Naive B cell (primary cell): ENCODE data around the gene POU2F1. TPM values are rescaled to one million over a fixed set of nuclear protein-coding genes. Genes with fewer than 3 reads are reported as not detected.

Experiments
- ATAC-seq, 2 donors: fragments of 150-1000 bp; cut with Tn5 transposase; 2 replicates each; pipeline ENCODE4 v1.10.0; 2021; ENCODE audit warnings: low read depth in 2 of 2, mild to moderate bottlenecking in 2 of 2, moderate library complexity in 2 of 2
- DNase-seq: peaks from one replicate; pipeline ENCODE4 v3.0.0; 2022
- H3K27ac Mint-ChIP-seq, 6 donors: one replicate each; pipeline ENCODE4 v1.8.0; 2020 to 2022; ENCODE audit warnings: mild to moderate bottlenecking in 6 of 6, mixed read lengths in 6 of 6, moderate library complexity in 5 of 6, inconsistent platforms in 2 of 6
- H3K27me3 Mint-ChIP-seq, 3 donors: one replicate each; pipeline ENCODE4 v1.8.0; 2021 to 2022; ENCODE audit warnings: mixed read lengths in 3 of 3, mild to moderate bottlenecking in 1 of 3
- H3K36me3 Mint-ChIP-seq, 2 donors: one replicate each; pipeline ENCODE4 v1.8.0; 2020 to 2022; ENCODE audit warnings: mixed read lengths in 2 of 2, inconsistent platforms in 1 of 2, mild to moderate bottlenecking in 1 of 2
- H3K4me1 Mint-ChIP-seq, 3 donors: one replicate each; pipeline ENCODE4 v1.8.0; 2020 to 2022; ENCODE audit warnings: mixed read lengths in 3 of 3, inconsistent platforms in 1 of 3, mild to moderate bottlenecking in 1 of 3, moderate library complexity in 1 of 3
- H3K4me3 Mint-ChIP-seq, 8 donors: one replicate each; pipeline ENCODE4 v1.8.0; 2020 to 2022; ENCODE audit warnings: mild to moderate bottlenecking in 8 of 8, mixed read lengths in 8 of 8, moderate library complexity in 8 of 8, inconsistent platforms in 2 of 8
- H3K9me3 Mint-ChIP-seq, 7 donors: one replicate each; pipeline ENCODE4 v1.8.0; 2020 to 2022; ENCODE audit warnings: mixed read lengths in 7 of 7, mild to moderate bottlenecking in 5 of 7, inconsistent platforms in 2 of 7, moderate library complexity in 1 of 7
- polyA plus RNA-seq, 6 donors: library from polyadenylated mRNA; unstranded; fragments of 300-500 nt; fragmentation: Illumina TruSeq; gene quantifications; one replicate each; pipeline ENCODE4 v1.2.3, GENCODE V29; 2021; ENCODE audit warnings: low read depth in 6 of 6

The POU2F1 gene
- polyA plus RNA-seq, 6 donors from 2014 or later = 12.2 to 23.6 (median 20.0) TPM

DNA sequence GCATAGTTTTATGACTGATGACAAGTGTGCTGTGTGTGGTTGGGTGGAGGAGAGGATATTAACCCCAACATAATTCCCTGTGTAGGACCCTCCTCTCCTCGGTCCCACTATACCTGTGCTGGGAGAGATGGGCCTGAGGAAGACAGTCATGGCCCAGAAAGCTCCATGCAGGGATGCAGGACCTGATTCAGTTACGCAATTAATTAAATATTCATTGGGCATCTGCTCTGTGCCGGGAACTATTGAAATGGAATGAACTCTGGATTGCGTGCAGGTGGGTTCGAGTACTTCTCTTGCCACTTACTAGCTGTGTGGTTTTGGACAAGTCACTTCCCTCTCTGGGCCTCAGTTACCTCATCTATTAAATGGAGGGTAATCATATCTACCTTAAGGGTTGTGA is 223.1 kb downstream of the POU2F1 start:
- Mint-ChIP-seq H3K27ac (no peak overlapping the region), H3K4me1 (peaks cover 21 to 43% (median 29%) of the 10 kb centered on the region in 3 donors), H3K36me3 (no peaks in the 10 kb centered on the region), H3K9me3 (no peaks in the 10 kb centered on the region), H3K27me3 (peaks cover 12 to 20% (median 16%) of the 10 kb centered on the region in 3 donors), H3K4me3 (no peak overlapping the region)
- ATAC-seq (no peak), DNase-seq (no peak)

DNA sequence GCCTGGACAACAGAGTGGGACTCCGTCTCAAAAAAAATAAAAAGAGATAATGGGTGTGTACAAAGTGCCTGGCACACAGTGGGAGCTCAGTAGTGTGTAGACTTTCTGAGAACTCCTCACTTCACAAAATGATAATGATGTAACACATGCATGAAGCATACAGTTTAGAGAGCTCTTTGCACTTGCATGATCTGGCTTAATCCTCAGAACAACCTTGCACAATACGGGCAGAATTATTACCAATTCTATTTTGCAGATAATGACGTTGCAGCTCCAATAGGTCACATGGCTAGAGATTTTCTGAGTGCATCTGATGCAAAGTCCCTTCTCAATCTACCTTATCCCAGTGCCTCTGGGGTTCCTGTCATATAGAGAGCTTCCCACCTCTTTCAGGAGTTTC is 226.3 kb downstream of the POU2F1 start:
- Mint-ChIP-seq H3K36me3 (no peaks in the 10 kb centered on the region), H3K27me3 (peaks cover 0 to 7% (median 0%) of the 10 kb centered on the region in 3 donors), H3K4me1 (peaks cover 14 to 34% (median 23%) of the 10 kb centered on the region in 3 donors), H3K4me3 (peak overlapping the region in 4 of 8 donors; percentile 1 to 77 (median 39)), H3K9me3 (no peaks in the 10 kb centered on the region), H3K27ac (peak overlapping the region in 1 of 6 donors; percentile 73)
- ATAC-seq (no peak), DNase-seq (no peak)

- peak; percentile 58 for DNase-seq
- Mint-ChIP-seq H3K27me3 (peaks cover 0 to 3% (median 0%) of the 10 kb centered on the region in 3 donors), H3K4me1 (peaks cover 11 to 27% (median 18%) of the 10 kb centered on the region in 3 donors)
Measured at GRCh38 chr1:167447521-167448136, 226.9 kb downstream of the POU2F1 start.

GRCh38 chr1:167450843-167451242 is 230.2 kb downstream of the POU2F1 start:
- H3K27ac Mint-ChIP-seq = peak overlapping the region in 4 of 6 donors; percentile 15 to 83 (median 59)

More at GRCh38 chr1:167447521-167448136, 226.9 kb downstream of the POU2F1 start:
- peak; percentile 97 to 99 for ATAC-seq
- Mint-ChIP-seq H3K36me3 (no peaks in the 10 kb centered on the region), H3K27ac (peak overlapping the region in 4 of 6 donors; percentile 9 to 73 (median 56)), H3K4me3 (peak overlapping the region in 7 of 8 donors; percentile 66 to 88 (median 72)), H3K9me3 (no peaks in the 10 kb centered on the region)

DNA sequence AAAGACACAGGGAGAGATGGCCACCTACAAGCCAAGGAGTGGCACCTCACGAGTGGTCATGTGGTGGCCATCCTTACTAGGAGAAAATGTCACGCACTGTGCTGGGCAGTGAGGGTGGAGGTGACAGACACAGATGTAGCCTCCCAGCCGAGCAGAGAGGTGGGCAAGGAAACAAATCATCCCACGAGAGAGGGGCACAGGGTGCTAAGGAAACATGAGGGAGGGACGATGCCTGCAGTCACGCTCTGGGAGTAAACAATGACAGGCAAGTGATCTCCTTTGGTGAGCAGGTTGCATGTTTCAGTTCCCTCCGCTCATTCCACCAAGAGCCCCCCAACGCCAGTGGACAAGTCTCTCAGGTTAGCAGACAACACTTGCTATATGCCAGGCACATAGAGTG is 231.8 kb downstream of the POU2F1 start:
- no peaks in the 10 kb centered on the region for H3K9me3 Mint-ChIP-seq
- H3K27me3 Mint-ChIP-seq = peaks cover 0 to 5% (median 3%) of the 10 kb centered on the region in 3 donors
- no peak for ATAC-seq
- peak overlapping the region in 1 of 8 donors; percentile 53 for H3K4me3 Mint-ChIP-seq
- DNase-seq = no peak
- no peaks in the 10 kb centered on the region for H3K36me3 Mint-ChIP-seq
- peaks cover 21 to 28% (median 22%) of the 10 kb centered on the region in 3 donors for H3K4me1 Mint-ChIP-seq
- peak overlapping the region in 1 of 6 donors; percentile 17 for H3K27ac Mint-ChIP-seq

More at GRCh38 chr1:167450843-167451242, 230.2 kb downstream of the POU2F1 start:
- ATAC-seq (no peak), DNase-seq (no peak)
- Mint-ChIP-seq H3K4me3 (peak overlapping the region in 3 of 8 donors; percentile 21 to 80 (median 32)), H3K27me3 (peaks cover 0 to 3% (median 0%) of the 10 kb centered on the region in 3 donors), H3K36me3 (no peaks in the 10 kb centered on the region), H3K4me1 (peaks cover 15 to 23% (median 23%) of the 10 kb centered on the region in 3 donors), H3K9me3 (no peaks in the 10 kb centered on the region)

GRCh38 chr1:167453123-167453522 is 232.4 kb downstream of the POU2F1 start:
- DNase-seq = no peak
- Mint-ChIP-seq H3K27me3 (peaks cover 0 to 8% (median 6%) of the 10 kb centered on the region in 3 donors), H3K4me3 (peak overlapping the region in 1 of 8 donors; percentile 41), H3K27ac (no peak overlapping the region), H3K36me3 (no peaks in the 10 kb centered on the region), H3K9me3 (no peaks in the 10 kb centered on the region), H3K4me1 (peaks cover 16 to 22% (median 18%) of the 10 kb centered on the region in 3 donors)
- no peak for ATAC-seq

GRCh38 chr1:167454304-167454893 is 233.7 kb downstream of the POU2F1 start:
- DNase-seq (no peak), ATAC-seq (no peak)
- Mint-ChIP-seq H3K27me3 (peaks cover 0 to 14% (median 8%) of the 10 kb centered on the region in 3 donors), H3K9me3 (no peaks in the 10 kb centered on the region), H3K4me3 (peak overlapping the region; percentile 72 to 89 (median 81)), H3K27ac (peak overlapping the region in 3 of 6 donors; percentile 34 to 78 (median 49)), H3K4me1 (peaks cover 13 to 20% (median 18%) of the 10 kb centered on the region in 3 donors), H3K36me3 (no peaks in the 10 kb centered on the region)

- H3K4me1 Mint-ChIP-seq = peaks cover 13 to 20% (median 18%) of the 10 kb centered on the region in 3 donors
- peak; percentile 77 to 78 for ATAC-seq
Measured at GRCh38 chr1:167454894-167455785, 234.5 kb downstream of the POU2F1 start.

GRCh38 chr1:167455786-167456446 is 235.2 kb downstream of the POU2F1 start:
- Mint-ChIP-seq H3K27me3 (peaks cover 0 to 14% (median 10%) of the 10 kb centered on the region in 3 donors), H3K27ac (peak overlapping the region; percentile 24 to 89 (median 74)), H3K4me1 (peaks cover 7 to 15% (median 12%) of the 10 kb centered on the region in 3 donors), H3K9me3 (no peaks in the 10 kb centered on the region), H3K36me3 (no peaks in the 10 kb centered on the region), H3K4me3 (peak overlapping the region; percentile 82 to 93 (median 88))
- DNase-seq (peak; percentile 37), ATAC-seq (peak; percentile 67 to 70)

More at GRCh38 chr1:167454894-167455785, 234.5 kb downstream of the POU2F1 start:
- DNase-seq = peak; percentile 71
- Mint-ChIP-seq H3K36me3 (no peaks in the 10 kb centered on the region), H3K27ac (peak overlapping the region in 3 of 6 donors; percentile 54 to 85 (median 82)), H3K4me3 (peak overlapping the region; percentile 70 to 90 (median 85)), H3K9me3 (no peaks in the 10 kb centered on the region), H3K27me3 (peaks cover 0 to 14% (median 12%) of the 10 kb centered on the region in 3 donors)

DNA sequence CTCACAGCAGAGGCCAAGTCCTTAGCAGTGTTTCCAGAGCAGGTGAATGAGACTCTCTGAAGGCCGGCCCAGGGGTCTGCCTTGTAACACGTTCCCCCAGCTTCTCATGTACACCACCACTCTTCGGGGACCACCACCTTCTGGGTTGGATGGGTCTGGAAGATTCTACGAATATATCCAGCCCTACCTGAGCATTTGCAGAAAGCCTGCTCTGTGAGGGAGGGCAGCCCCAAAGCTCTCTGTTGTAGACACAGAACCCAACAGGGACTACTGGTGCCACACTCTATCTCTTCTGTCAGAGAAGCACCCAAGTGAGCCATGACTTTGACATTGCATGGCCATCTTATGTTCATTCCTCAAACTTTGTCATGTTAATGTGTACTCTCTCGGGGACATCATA is 235.8 kb downstream of the POU2F1 start:
- no peak for ATAC-seq
- H3K4me3 Mint-ChIP-seq = peak overlapping the region; percentile 82 to 93 (median 88)
- peak overlapping the region in 3 of 6 donors; percentile 10 to 85 (median 24) for H3K27ac Mint-ChIP-seq
- no peak for DNase-seq
- H3K27me3 Mint-ChIP-seq = peaks cover 0 to 14% (median 9%) of the 10 kb centered on the region in 3 donors
- H3K9me3 Mint-ChIP-seq = no peaks in the 10 kb centered on the region
- peaks cover 5 to 13% (median 11%) of the 10 kb centered on the region in 3 donors for H3K4me1 Mint-ChIP-seq
- H3K36me3 Mint-ChIP-seq = no peaks in the 10 kb centered on the region

- H3K4me3 Mint-ChIP-seq = peak overlapping the region in 7 of 8 donors; percentile 2 to 89 (median 82)
- ATAC-seq = no peak
- no peaks in the 10 kb centered on the region for H3K9me3 Mint-ChIP-seq
- DNase-seq = no peak
- no peaks in the 10 kb centered on the region for H3K36me3 Mint-ChIP-seq
- peaks cover 0 to 14% (median 9%) of the 10 kb centered on the region in 3 donors for H3K27me3 Mint-ChIP-seq
- peak overlapping the region in 3 of 6 donors; percentile 5 to 85 (median 7) for H3K27ac Mint-ChIP-seq
- peaks cover 5 to 13% (median 11%) of the 10 kb centered on the region in 3 donors for H3K4me1 Mint-ChIP-seq
Measured at GRCh38 chr1:167456926-167457325, 236.2 kb downstream of the POU2F1 start.

DNA sequence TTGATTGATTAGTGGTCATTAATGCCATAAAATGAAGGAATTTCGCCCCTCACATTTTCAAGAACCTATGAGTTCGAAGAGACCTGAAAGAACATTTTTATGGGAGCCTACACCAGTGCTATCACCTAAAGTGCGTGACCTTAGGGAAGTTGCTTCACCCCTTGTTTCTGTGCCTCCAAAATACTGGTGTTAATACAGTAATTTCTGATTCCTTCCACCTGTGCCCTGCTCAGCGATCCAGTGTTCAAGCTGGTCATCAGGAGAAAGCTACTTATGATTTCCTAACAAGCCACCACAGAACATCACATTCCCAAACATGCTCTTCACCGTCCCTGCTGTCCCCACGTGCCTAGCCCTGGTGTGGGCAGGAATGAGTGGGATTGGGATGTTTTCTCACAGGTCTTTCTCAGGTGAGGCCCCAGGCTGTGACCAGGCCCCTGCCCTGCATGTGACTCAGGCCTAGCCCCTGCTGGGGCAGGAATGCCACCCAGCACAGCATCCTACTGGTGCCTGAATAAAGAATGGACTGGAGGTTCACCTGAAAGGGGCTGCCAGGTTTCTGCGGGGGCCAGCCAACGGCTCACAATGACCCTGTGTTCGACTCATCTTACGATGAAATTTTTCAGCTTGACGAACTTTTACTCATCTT is 237.4 kb downstream of the POU2F1 start:
- H3K9me3 Mint-ChIP-seq = no peaks in the 10 kb centered on the region
- peak overlapping the region in 1 of 8 donors; percentile 82 for H3K4me3 Mint-ChIP-seq
- peaks cover 0 to 19% (median 9%) of the 10 kb centered on the region in 3 donors for H3K27me3 Mint-ChIP-seq
- ATAC-seq (no peak), DNase-seq (no peak)
- peak overlapping the region in 1 of 6 donors; percentile 11 for H3K27ac Mint-ChIP-seq
- H3K4me1 Mint-ChIP-seq = peaks cover 5 to 13% (median 11%) of the 10 kb centered on the region in 3 donors
- no peaks in the 10 kb centered on the region for H3K36me3 Mint-ChIP-seq
